Activated CD8-positive, alpha-beta memory T cell treated with anti-CD3 and anti-CD28 coated beads for 24 hours (primary cell): ENCODE measurements around the gene ESAM.

ENCODE experiments used
- DNase-seq: peaks from one replicate; pipeline ENCODE4 v3.0.0-alpha.2; 2020

The ESAM gene

GRCh38 chr11:124727474-124727873 is 34.6 kb downstream of the ESAM start:
- DNase-seq: no peak

GRCh38 chr11:124725719-124726105 is 36.4 kb downstream of the ESAM start:
- DNase-seq: no peak

GRCh38 chr11:124724979-124725718 is 36.9 kb downstream of the ESAM start:
- DNase-seq: no peak

- DNase-seq: no peak
These were observed 39.9 kb downstream of the ESAM start for GRCh38 chr11:124722176-124722575.

GRCh38 chr11:124719534-124719933 is 42.6 kb downstream of the ESAM start:
- DNase-seq: no peak

GRCh38 chr11:124718801-124719200 is 43.3 kb downstream of the ESAM start:
- DNase-seq: no peak

- no peak for DNase-seq
These were observed 44.1 kb downstream of the ESAM start for GRCh38 chr11:124717786-124718651.

GRCh38 chr11:124717421-124717785 is 44.7 kb downstream of the ESAM start:
- DNase-seq: no peak

GRCh38 chr11:124716591-124716990 is 45.5 kb downstream of the ESAM start:
- DNase-seq: no peak

- DNase-seq: no peak
These were observed 49.7 kb downstream of the ESAM start for GRCh38 chr11:124712392-124712791.

- no peak for DNase-seq
These were observed 54.3 kb downstream of the ESAM start for GRCh38 chr11:124707829-124708228.
